C4-2B (cell line): ENCODE data around the gene GLB1L3.

ENCODE experiments used
- ZFX ChIP-seq: fragments of 450-650 bp; IDR thresholded peaks from 2 replicates; pipeline ENCODE4 v1.6.1; 2017
- TF ChIP-seq, protein P1 (sequence below): fragments of 450-650 bp; conservative IDR thresholded peaks from 2 replicates; pipeline ENCODE4 v1.5.1; 2017; ENCODE audit warnings: mild to moderate bottlenecking

- TF ChIP-seq, protein P1, sequence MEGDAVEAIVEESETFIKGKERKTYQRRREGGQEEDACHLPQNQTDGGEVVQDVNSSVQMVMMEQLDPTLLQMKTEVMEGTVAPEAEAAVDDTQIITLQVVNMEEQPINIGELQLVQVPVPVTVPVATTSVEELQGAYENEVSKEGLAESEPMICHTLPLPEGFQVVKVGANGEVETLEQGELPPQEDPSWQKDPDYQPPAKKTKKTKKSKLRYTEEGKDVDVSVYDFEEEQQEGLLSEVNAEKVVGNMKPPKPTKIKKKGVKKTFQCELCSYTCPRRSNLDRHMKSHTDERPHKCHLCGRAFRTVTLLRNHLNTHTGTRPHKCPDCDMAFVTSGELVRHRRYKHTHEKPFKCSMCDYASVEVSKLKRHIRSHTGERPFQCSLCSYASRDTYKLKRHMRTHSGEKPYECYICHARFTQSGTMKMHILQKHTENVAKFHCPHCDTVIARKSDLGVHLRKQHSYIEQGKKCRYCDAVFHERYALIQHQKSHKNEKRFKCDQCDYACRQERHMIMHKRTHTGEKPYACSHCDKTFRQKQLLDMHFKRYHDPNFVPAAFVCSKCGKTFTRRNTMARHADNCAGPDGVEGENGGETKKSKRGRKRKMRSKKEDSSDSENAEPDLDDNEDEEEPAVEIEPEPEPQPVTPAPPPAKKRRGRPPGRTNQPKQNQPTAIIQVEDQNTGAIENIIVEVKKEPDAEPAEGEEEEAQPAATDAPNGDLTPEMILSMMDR = no peak
- TF ChIP-seq ZFX = no peak
Observed at GRCh38 chr11:134362192-134362901, 86.2 kb downstream of the GLB1L3 start.
